ENCODE data around the gene MTO1. TPM values are rescaled to one million over a fixed set of nuclear protein-coding genes. Genes with fewer than 3 reads are reported as not detected.

Gene MTO1
- polyA plus RNA-seq, 1 of the 3 experiments (the other 2 are of a cell fraction): 11.4 TPM

DNA sequence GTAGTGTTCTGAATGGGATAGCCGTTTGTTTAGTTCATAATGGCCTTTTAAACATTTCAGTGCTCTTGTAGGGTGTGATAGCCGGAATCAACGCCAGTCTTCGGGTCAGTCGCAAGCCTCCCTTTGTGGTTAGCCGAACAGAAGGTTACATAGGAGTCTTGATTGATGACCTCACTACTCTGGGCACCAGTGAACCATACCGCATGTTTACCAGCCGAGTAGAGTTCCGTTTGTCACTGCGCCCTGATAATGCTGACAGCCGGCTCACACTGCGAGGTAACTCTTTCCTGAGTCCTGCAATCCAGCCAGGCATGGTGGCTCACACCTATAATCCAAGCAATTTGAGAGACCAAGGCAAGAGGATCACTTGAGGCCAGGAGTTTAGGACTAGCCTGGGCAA is 20.4 kb downstream of the MTO1 start (continued):
- TF ChIP-seq, protein P1, sequence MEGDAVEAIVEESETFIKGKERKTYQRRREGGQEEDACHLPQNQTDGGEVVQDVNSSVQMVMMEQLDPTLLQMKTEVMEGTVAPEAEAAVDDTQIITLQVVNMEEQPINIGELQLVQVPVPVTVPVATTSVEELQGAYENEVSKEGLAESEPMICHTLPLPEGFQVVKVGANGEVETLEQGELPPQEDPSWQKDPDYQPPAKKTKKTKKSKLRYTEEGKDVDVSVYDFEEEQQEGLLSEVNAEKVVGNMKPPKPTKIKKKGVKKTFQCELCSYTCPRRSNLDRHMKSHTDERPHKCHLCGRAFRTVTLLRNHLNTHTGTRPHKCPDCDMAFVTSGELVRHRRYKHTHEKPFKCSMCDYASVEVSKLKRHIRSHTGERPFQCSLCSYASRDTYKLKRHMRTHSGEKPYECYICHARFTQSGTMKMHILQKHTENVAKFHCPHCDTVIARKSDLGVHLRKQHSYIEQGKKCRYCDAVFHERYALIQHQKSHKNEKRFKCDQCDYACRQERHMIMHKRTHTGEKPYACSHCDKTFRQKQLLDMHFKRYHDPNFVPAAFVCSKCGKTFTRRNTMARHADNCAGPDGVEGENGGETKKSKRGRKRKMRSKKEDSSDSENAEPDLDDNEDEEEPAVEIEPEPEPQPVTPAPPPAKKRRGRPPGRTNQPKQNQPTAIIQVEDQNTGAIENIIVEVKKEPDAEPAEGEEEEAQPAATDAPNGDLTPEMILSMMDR (IDR thresholded peaks at IDR 0.05): no peak
- TF ChIP-seq SMC3 (IDR thresholded peaks at IDR 0.05; ENCODE audit: low read depth, low read length): no peak

DNA sequence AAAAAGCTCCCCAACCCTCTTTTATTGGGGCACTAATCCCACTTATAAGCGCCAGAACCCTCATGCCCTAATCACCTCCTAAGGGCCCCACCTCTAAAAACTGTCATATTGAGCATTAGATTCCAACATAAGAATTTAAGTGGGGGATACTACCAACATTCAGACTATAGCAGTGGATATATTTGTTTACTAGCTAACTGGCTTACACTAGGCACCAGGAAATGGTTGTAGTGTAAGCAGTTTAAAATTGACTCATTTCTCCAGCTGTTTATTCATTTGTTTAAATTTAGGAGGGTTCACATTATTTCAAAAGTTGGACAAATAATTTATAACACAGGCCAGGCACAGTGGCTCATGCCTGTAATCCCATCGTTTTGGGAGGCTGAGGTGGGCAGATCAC is 22.9 kb downstream of the MTO1 start:
- no peaks in the 10 kb centered on the region for H4K20me1 ChIP-seq (ENCODE audit: insufficient read depth)
- no peaks in the 10 kb centered on the region for H3K27me3 ChIP-seq (ENCODE audit: insufficient read depth)
- H3K9me3 ChIP-seq: peaks cover under 1% of the 10 kb centered on the region; the same call in 1 of the 2 replicates
- peaks cover 18 to 45% of the 10 kb centered on the region in 2 experiments for H3K36me3 ChIP-seq (replicated peaks in 1 of 2; ENCODE audit: control insufficient read depth in 1 of 2, insufficient read depth in 2 of 2, low read length in 1 of 2)
- no peak overlapping the region for H3K4me3 ChIP-seq (ENCODE audit: low read depth in 2 of 2, low read length in 1 of 2)
- H3K4me2 ChIP-seq: no peak overlapping the region
- no peaks in the 10 kb centered on the region for H3K79me2 ChIP-seq (ENCODE audit: insufficient read depth)
- TF ChIP-seq TAF1 (IDR thresholded peaks at IDR 0.05; ENCODE audit: borderline replicate concordance, low read depth, low read length) (no peak), FOXM1 (IDR thresholded peaks at IDR 0.05; ENCODE audit: low read depth) (no peak), POLR2AphosphoS5 (IDR thresholded peaks at IDR 0.05; ENCODE audit: low read depth, low read length) (no peak), ELF1 (IDR thresholded peaks at IDR 0.05) (no peak)
- H3F3A ChIP-seq (replicated peaks; ENCODE audit: insufficient read depth): no peaks in the 10 kb centered on the region
- no peaks in the 10 kb centered on the region for H3K4me1 ChIP-seq (ENCODE audit: control insufficient read depth in 1 of 2, insufficient read depth in 2 of 2, low read depth in 1 of 2, low read length in 1 of 2)
- ChIA-PET POLR2A (no interaction called here), CTCF (no interaction called here)
- H2AFZ ChIP-seq (ENCODE audit: low read depth): no peak overlapping the region
- H3K27ac ChIP-seq (ENCODE audit: low read depth in 2 of 2, low read length in 1 of 2): no peak overlapping the region
- H3K9me2 ChIP-seq: no peaks in the 10 kb centered on the region
- no peak overlapping the region for H3K9ac ChIP-seq
- WGBS (ENCODE audit: low lambda C conversion rate): 88% methylated on average over 2 of the region's 2 CpGs
- no peak for DNase-seq

DNA sequence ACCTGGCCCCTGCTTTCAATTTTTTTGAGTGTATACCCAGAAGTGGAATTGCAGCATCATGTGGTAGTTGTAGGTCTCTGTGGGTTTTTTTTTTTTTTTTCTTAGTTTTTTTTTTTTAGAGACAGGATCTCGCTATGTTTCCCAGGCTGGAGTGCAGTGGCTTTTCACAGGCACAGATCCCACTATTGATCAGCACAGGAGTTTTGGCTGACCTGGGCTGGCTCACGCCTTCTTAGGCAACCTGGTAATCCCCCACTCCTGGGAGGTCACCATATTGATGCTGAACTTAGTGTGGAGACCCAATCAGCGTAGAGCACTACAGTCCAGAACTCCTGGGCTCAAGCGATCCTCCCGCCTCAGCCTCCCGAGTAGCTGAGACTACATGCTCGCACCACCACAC is 25.9 kb downstream of the MTO1 start:
- H3K4me2 ChIP-seq: no peak overlapping the region
- no peaks in the 10 kb centered on the region for H3K9me2 ChIP-seq
- H3K27ac ChIP-seq (ENCODE audit: low read depth in 2 of 2, low read length in 1 of 2): no peak overlapping the region
- H3K79me2 ChIP-seq (ENCODE audit: insufficient read depth): no peaks in the 10 kb centered on the region; the same call in 1 of the 2 replicates
- CTCF ChIA-PET: no interaction called here
- no peaks in the 10 kb centered on the region for H3K27me3 ChIP-seq (ENCODE audit: insufficient read depth)
- TF ChIP-seq, protein P1 (IDR thresholded peaks at IDR 0.05): no peak
- no peak for TF ChIP-seq RFX5 (IDR thresholded peaks at IDR 0.05; ENCODE audit: low read length)
- TF ChIP-seq FOXJ3 (CRISPR knock-in tag; IDR thresholded peaks at IDR 0.05): no peak
- TF ChIP-seq GATA2 (CRISPR knock-in tag; IDR thresholded peaks at IDR 0.05): no peak
- H3F3A ChIP-seq (replicated peaks; ENCODE audit: insufficient read depth): peaks cover 11% of the 10 kb centered on the region
- peaks cover 3 to 53% of the 10 kb centered on the region in 2 experiments for H3K36me3 ChIP-seq (replicated peaks in 1 of 2; ENCODE audit: control insufficient read depth in 1 of 2, insufficient read depth in 2 of 2, low read length in 1 of 2)
- no peak overlapping the region for H3K9ac ChIP-seq
- H4K20me1 ChIP-seq (ENCODE audit: insufficient read depth): no peaks in the 10 kb centered on the region
- H3K4me1 ChIP-seq (ENCODE audit: control insufficient read depth in 1 of 2, insufficient read depth in 2 of 2, low read depth in 1 of 2, low read length in 1 of 2): no peaks in the 10 kb centered on the region
- POLR2A ChIA-PET: interaction anchor here (0.6 kb wide), 1 partner anchor 11 kb away, joined by 4 read pairs; no protein-coding TSS in a partner anchor
- H3K9me3 ChIP-seq: peaks cover 3% of the 10 kb centered on the region; the same call in 1 of the 2 replicates
- no peak overlapping the region for H3K4me3 ChIP-seq (ENCODE audit: low read depth in 2 of 2, low read length in 1 of 2)
- DNase-seq: no peak
- 92% methylated on average over 7 of the region's 7 CpGs for WGBS (ENCODE audit: low lambda C conversion rate)
- H2AFZ ChIP-seq (ENCODE audit: low read depth): no peak overlapping the region
